ENCODE data around the gene ZNF410.
"Not testable (repeated sequence)": the region's sequence is repeated elsewhere in the genome, so short reads cannot be mapped to it uniquely, and the experiment has no call there.

Gene ZNF410

DNA sequence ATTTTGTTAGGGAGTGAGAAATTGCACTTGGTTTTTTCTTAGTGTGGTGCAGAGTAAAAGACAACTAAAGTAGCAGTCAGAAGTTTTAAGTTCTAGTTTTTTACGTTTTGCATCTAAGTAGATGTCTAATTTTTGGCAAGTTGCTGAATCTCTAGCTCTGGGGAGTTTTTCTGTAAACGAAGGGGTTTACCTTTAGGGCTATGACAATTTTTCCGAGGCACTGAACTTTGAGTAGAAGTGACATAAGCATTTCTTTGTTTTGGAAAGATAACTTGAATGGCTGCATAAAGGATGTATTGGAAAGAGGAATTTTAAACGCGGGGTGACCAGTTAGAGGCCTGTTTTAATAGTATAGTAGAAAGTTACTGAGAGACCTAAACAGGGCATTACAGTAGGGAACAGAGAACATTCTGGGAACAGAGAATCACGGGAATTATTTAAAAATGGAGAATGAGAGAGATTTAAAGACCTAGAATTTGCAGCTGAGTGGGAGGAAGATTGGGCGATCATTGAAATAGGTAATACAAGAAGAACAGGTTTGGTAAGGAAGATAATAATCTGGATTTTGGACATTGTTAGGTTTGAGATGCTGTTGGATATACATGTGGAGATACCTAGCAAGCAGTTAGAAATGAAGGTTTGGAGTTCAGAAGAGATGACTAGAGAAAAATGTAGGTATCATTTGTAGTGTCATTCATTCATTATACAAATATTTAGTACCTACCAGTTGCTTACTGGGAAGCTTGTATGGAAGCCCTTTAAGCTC is 1.2 kb downstream of the ZNF410 start:
- DNase-seq: no peak

DNA sequence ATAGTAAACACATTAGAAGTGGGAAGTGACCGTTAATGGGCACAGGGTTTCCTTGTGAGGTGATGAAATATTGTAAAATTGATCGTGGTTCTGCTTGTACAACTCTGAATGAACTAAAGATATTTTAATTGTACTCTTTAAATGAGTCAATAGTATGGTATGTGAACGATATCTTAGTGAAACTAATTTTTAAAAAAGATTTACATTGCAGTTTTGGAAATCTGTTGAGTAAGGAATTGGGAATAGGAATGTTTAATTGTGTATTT is 1.7 kb downstream of the ZNF410 start:
- no peak for DNase-seq

DNA sequence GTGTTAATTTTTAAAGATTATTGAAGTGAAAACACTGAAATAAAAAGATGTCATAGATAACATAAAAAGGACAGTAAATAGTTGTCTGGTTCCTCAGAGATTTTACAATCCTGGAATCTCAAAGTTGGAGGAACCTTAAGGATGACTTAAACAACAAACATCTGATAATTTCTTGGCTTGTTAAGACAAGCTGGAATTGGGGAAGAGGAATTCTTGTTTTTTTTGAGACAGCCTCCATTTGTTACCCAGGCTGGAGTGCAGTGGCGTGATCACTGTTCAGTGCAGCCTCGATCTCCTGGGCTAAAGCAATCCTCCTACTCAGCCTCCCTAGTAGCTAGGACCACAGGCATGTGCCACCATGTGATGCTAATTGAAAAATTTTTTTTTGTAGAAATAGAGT is 2.3 kb downstream of the ZNF410 start:
- DNase-seq: no peak

- DNase-seq: no peak
Measured at GRCh38 chr14:73889376-73889775, 2.7 kb downstream of the ZNF410 start.

DNA sequence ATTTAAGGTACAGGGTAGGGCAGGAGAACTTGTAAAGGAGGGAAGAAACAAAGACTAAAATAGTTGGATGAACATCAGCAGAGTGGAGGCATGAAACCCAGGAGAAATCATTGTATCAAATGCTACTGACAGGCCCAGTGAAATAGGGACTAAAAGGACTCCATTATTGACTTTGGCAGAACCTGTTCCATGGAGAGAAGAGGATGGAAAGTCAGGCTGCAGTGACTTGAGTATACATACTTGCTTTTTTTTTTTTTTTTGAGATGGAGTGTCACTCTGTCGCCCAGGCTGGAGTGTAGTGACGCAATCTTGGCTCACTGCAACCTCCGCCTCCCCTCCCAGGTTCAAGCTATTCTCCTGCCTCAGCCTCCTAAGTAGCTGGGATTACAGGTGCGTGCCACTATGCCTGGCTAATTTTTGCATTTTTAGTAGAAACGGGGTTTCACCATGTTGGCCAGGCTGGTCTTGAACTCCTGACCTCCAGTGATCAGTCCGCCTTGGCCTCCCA is 7.6 kb downstream of the ZNF410 start:
- DNase-seq: not testable (repeated sequence)

DNA sequence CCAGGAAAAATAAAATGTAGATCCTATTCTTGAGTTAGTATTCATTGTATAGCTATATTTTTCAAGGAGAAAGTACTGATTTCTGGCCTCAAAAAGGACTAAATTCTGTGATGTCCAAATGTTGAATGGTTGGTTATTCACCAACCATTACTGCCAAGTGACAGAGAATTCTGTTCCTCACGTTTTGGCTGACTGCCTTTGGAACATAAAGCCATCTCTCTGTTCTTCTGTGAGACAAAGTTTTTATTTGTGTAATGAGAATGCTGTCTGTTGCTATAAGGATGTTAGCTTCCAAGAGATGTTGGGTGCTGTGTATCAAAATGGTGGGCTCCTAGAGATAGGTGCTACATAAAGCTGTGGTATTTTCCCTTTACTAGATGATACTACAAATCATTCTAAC is 9.3 kb downstream of the ZNF410 start:
- no peak for DNase-seq

- DNase-seq: no peak
Measured at GRCh38 chr14:73896521-73896920, 9.9 kb downstream of the ZNF410 start.

DNA sequence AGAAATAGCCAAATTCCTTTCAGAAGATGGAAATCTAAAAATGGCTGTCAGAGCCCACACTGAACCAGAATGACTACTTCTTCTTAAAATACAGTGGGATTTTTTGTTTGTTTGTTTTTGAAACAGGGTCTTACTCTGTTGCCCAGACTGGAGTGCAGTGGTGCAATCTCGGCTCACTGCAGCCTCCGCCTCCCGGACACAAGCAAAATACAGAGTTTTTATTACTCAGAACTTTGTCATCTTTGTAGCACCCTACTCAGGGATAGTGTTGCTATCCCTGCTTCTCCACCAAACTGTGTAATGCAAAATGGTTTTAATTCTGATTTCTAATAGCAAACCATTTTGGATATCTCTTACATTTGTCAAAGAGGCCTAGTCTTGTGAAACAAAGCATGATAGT is 16.4 kb downstream of the ZNF410 start:
- no peak for DNase-seq

DNA sequence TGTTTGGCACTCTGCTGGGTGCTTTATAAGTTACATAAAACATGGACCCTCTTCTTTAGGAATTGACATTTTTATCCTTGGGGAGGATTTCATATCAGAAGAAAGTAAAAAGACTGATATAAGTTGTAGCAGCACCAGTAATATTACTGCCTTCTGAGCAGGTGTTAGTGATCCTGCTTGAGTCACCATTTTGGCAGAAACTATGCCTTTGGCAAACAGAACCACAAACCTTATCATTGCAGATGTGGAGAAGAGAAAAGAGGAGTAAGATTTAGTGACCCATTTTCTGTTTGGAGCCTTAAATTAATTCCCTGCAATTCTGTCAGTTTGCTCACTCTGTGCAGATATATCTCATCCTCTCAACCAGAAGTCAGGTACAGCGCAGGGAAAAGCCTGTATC is 23.0 kb downstream of the ZNF410 start:
- DNase-seq: no peak

DNA sequence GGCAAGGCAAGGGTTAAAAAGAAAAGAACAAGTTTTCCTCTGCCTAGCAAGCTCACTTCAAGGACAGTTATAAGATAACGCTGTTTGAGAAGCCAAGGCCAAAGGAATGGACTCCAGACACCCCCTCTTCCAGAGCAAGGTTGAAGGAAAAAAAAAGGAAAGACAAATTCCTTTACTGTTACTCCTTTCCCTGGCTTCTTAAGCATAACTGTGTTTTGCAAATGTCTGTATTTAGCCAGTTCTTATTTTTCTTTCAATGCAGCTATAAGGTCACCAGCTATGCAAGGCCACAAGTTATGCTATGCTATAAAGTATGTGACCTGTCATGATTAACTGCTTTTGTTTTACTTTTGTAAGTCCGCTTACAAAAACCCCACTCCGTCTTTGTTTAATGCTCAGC is 26.6 kb downstream of the ZNF410 start:
- DNase-seq: no peak

DNA sequence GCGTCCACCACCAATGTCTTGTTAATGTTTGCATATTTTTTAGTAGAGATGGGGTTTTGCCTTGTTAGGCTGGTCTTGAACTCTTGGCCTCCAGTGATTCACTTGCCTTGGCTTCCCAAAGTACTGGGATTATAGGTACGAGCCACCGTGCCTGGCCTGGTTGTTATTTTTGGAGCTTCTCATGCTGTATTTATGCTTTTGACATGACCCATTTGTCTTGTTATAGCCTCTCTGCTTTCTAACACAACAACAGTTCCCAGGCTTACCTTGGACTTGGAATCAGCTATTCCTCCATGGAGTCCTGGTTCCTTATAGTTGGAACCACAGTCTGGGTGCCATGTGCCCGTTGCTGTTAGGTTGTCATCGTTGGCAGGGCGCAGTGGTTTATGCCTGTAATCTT is 29.7 kb downstream of the ZNF410 start:
- DNase-seq: no peak

DNA sequence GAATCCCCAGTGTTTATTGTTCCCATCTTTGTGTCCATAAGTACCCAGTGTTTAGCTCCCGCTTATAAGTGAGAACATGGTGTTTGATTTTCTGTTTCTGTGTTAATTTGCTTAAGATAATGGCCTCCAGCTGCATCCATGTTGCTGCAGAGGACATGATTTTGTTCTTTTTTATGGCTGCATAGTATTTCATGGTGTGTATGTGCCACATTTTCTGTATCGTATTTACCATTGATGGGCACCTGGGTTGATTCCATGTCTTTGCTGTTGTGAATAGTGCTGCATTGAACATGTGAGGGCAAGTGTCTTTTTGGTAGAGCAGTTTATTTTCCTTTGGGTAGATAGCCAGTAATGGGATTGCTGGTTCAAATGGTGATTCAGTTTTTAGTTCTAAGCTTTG is 32.8 kb downstream of the ZNF410 start:
- DNase-seq: not testable (repeated sequence)

- no peak for DNase-seq
Measured at GRCh38 chr14:73924337-73924736, 37.7 kb downstream of the ZNF410 start.

GRCh38 chr14:73935666-73936065 is 49.0 kb downstream of the ZNF410 start:
- DNase-seq: peak; percentile 18

DNA sequence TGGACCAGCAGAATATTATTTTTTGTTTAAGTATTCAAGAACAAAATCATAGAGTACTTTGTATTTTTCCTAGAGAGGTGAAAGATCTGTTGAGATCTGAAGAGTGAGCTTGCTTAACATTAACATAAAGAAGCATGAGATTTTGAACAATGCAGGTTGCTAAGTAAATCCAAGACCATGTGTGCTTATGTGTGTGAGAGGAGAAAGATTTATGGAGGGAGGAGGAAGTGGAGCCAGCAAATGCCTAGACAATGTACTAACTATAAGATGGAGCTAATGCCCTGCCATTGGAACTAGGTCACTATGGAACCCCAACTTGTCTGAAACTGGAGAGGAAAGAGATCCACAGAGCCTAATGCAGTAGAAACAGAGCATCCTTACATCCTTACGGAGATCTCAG is 49.9 kb downstream of the ZNF410 start:
- no peak for DNase-seq

GRCh38 chr14:73937012-73937411 is 50.4 kb downstream of the ZNF410 start:
- DNase-seq: no peak

- no peak for DNase-seq
Measured at GRCh38 chr14:73942180-73942579, 55.5 kb downstream of the ZNF410 start.

- DNase-seq: no peak
Measured at GRCh38 chr14:73943083-73943482, 56.4 kb downstream of the ZNF410 start.

DNA sequence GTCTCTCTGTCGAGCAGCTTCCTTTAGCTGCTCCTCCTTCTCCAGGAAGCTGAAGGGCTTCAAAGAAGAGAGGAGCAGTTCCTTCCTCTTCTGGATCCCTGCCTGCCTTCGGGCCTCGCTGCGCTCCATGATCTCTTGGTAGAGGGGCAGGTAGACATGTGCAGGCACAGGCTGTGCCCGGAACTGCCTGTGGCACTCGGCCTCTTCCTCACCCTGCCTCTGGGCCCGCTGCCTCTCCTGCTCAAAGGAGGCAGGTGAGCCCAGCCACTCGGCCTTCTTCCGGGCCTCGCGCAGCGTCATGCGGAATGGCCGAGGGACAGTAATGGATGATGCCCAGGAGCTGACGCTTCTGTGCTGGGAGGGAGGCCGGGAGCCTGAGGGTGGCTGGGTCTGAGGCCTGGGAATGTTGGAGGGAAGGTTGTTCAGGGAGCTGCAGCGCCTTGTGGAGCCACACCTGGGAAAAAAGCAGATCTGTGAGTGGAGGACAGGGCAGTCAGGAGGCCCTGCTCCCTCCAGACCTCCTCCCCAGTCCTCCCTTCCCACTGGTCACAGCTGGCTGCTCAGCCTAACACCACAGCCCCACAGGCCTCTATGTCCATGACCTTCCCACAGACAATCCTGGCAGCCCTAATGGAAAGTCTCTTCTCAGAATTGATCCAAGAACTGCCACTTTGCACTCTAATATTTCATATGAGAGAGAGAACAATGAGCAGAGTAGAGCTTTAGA is 57.9 kb downstream of the ZNF410 start:
- no peak for DNase-seq

DNA sequence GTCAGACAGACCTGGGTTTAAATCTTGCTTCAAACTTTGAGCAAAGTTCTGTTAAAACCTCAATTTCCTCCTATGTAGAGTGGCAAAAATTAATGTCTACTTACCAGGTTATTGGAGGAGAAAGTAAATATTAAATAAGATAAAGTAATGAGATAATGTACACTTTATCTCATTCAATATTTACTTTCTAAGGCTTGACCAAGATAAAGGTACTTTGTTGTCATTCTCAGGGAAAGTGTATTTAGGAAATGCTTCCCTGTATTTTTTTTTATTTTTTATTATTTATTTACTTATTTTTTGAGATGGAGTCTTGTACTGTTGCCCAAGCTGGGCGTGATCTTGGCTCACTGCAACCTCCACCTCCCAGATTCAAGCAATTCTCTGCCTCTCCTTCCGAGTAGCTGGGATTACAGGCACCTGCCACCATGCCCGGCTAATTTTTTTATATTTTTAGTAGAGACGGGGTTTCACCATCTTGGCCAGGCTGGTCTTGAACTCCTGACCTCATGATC is 58.6 kb downstream of the ZNF410 start:
- DNase-seq: no peak

- DNase-seq: peak; percentile 98
Measured at GRCh38 chr14:73949752-73950734, 63.4 kb downstream of the ZNF410 start, which contains the start of the genes COQ6 and FAM161B. TSS of gene COQ6 (plus strand) at chr14:73950302. CDS start at chr14:73950333, 31 bp downstream. TSS of gene FAM161B (minus strand) at chr14:73950094. CDS start at chr14:73950026, 68 bp downstream.

DNA sequence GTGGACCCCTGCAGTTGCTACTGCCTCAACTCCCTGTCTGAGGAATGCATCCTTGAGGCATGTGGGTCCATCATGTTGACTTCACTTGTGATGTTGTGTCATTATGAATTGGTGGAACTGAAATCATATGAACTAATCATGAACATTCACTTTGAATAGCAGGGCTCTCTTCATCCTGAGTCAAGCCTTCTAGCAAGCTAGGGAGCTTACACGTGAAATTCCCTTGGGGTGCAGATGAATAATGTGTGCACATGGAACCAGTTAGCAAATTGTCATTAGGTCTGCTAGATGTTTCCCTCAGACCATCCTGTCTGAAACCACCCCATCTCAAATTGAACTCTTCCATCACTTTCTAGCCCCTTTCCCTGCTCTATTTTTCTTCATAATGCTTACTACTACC is 67.1 kb downstream of the ZNF410 start:
- no peak for DNase-seq

GRCh38 chr14:73955674-73956073 is 69.0 kb downstream of the ZNF410 start:
- DNase-seq: no peak
